IMR-90 (cell line): ENCODE results near the gene CEP170B. TPM values are rescaled to one million over a fixed set of nuclear protein-coding genes. Genes with fewer than 3 reads are reported as not detected.

Source experiments
- ATAC-seq: fragments of 200-7000 bp; cut with Tn5 transposase; 2 replicates; pipeline ENCODE4 v1.9.1; 2020; ENCODE audit warnings: low read depth, mild to moderate bottlenecking, moderate library complexity
- BruUV-seq: library from RNA; stranded (reverse); fragments of 400-500 nt; replicated peaks from 2 replicates; lab custom pipeline; 2021; lab: Mats Ljungman, UMichigan
- CTCF ChIA-PET: fragments of 300-600 bp; formaldehyde crosslinking; extraction: SDS; loops from one replicate; lab custom pipeline; 2021; ENCODE audit warnings: antibody characterized with exemption; lab: Yijun Ruan, JAX
- POLR2A ChIA-PET: fragments of 300-600 bp; sonication (Branson Sonifier 250); formaldehyde crosslinking; loops from one replicate; lab custom pipeline; 2022; ENCODE audit warnings: antibody characterized with exemption; ENCODE audit not compliant: unreplicated experiment; lab: Charles Lee
- DNase-seq: peaks from one replicate; pipeline ENCODE4 v3.0.0; 2013
- H2AFZ ChIP-seq: replicated peaks from 2 replicates; pipeline ENCODE3; 2013; ENCODE audit warnings: low read length, mild to moderate bottlenecking; ENCODE audit not compliant: poor library complexity
- H2AK5ac ChIP-seq: 2 replicates; pipeline ENCODE4 v1.6.1; 2013; ENCODE audit warnings: low read depth, low read length, inconsistent platforms
- H2AK9ac ChIP-seq: replicated peaks from 2 replicates; pipeline ENCODE3; 2013; ENCODE audit warnings: mild to moderate bottlenecking, low read depth, low read length, moderate library complexity; ENCODE audit not compliant: poor library complexity
- H2BK120ac ChIP-seq: 2 replicates; pipeline ENCODE4 v1.6.1; 2013; ENCODE audit warnings: low read depth, low read length, inconsistent platforms
- H2BK15ac ChIP-seq: 3 replicates; pipeline ENCODE4 v1.6.1; 2013; ENCODE audit warnings: low read depth, low read length, inconsistent platforms
- H2BK20ac ChIP-seq: 2 replicates; pipeline ENCODE4 v1.6.1; 2013; ENCODE audit warnings: low read depth, mild to moderate bottlenecking, inconsistent platforms, low read length, moderate library complexity
- H2BK5ac ChIP-seq: 2 replicates; pipeline ENCODE4 v1.6.1; 2013; ENCODE audit warnings: mild to moderate bottlenecking, low read depth, low read length, inconsistent platforms; ENCODE audit not compliant: poor library complexity, severe bottlenecking
- H3K14ac ChIP-seq: replicated peaks from 2 replicates; pipeline ENCODE4 v1.6.1; 2013; ENCODE audit warnings: low read depth, low read length, inconsistent platforms
- H3K18ac ChIP-seq: 2 replicates; pipeline ENCODE4 v1.6.1; 2013; ENCODE audit warnings: low read depth, low read length, control low read depth
- H3K23ac ChIP-seq: 2 replicates; pipeline ENCODE4 v1.6.1; 2013; ENCODE audit warnings: low read depth, low read length, inconsistent platforms
- H3K27ac ChIP-seq: 2 replicates; pipeline ENCODE4 v1.5.1; 2013; ENCODE audit warnings: mild to moderate bottlenecking, control low read depth, low read length; ENCODE audit not compliant: insufficient read depth
- H3K27me3 ChIP-seq: 2 replicates; pipeline ENCODE4 v1.6.1; 2013; ENCODE audit warnings: low read length; ENCODE audit not compliant: control insufficient read depth, insufficient read depth
- H3K36me3 ChIP-seq: 2 replicates; pipeline ENCODE4 v1.6.1; 2013; ENCODE audit warnings: low read length, mixed read lengths; ENCODE audit not compliant: control insufficient read depth, insufficient read depth
- H3K4ac ChIP-seq: 2 replicates; pipeline ENCODE4 v1.6.1; 2013; ENCODE audit warnings: low read depth, low read length, inconsistent platforms
- H3K4me1 ChIP-seq: 2 replicates; pipeline ENCODE4 v1.6.1; 2013; ENCODE audit warnings: low read length, mixed read lengths; ENCODE audit not compliant: control insufficient read depth, insufficient read depth
- H3K4me2 ChIP-seq: 2 replicates; pipeline ENCODE4 v1.6.1; 2013; ENCODE audit warnings: low read depth, mild to moderate bottlenecking, control low read depth, low read length, moderate library complexity
- H3K4me3 ChIP-seq: 2 replicates; pipeline ENCODE4 v1.5.1; 2013; ENCODE audit warnings: low read depth, mild to moderate bottlenecking, control low read depth, low read length, moderate library complexity; ENCODE audit not compliant: insufficient read depth
- H3K56ac ChIP-seq: 2 replicates; pipeline ENCODE4 v1.6.1; 2013; ENCODE audit warnings: low read length, inconsistent platforms; ENCODE audit not compliant: insufficient read depth; ENCODE audit errors: extremely low read depth
- H3K79me1 ChIP-seq, 2 experiments: 2 replicates each; pipeline ENCODE4 v1.6.1; 2013; ENCODE audit warnings: low read length in 2 of 2, inconsistent platforms in 1 of 2, low read depth in 1 of 2
- H3K9ac ChIP-seq: 2 replicates; pipeline ENCODE4 v1.6.1; 2013; ENCODE audit warnings: low read depth, low read length, control low read depth
- H3K9me1 ChIP-seq: 2 replicates; pipeline ENCODE4 v1.6.1; 2013; ENCODE audit warnings: low read length, inconsistent platforms; ENCODE audit not compliant: insufficient read depth
- H3K9me3 ChIP-seq: 2 replicates; pipeline ENCODE4 v1.6.1; 2013; ENCODE audit warnings: low read length; ENCODE audit not compliant: control insufficient read depth, insufficient read depth
- H4K20me1 ChIP-seq: 2 replicates; pipeline ENCODE4 v1.6.1; 2013; ENCODE audit warnings: low read length, inconsistent platforms; ENCODE audit not compliant: insufficient read depth
- H4K5ac ChIP-seq: 2 replicates; pipeline ENCODE4 v1.6.1; 2013; ENCODE audit warnings: mild to moderate bottlenecking, low read depth, low read length, control low read depth
- H4K8ac ChIP-seq, 2 experiments: 2 replicates each; pipeline ENCODE4 v1.6.1; 2013; ENCODE audit warnings: low read depth in 2 of 2, low read length in 2 of 2, control low read depth in 1 of 2, inconsistent platforms in 1 of 2
- H4K91ac ChIP-seq: 2 replicates; pipeline ENCODE4 v1.6.1; 2013; ENCODE audit warnings: low read depth, low read length, inconsistent platforms; ENCODE audit not compliant: insufficient read depth
- BHLHE40 ChIP-seq: fragments of 150-350 bp; IDR thresholded peaks from 2 replicates; pipeline ENCODE4 v1.6.1; 2016; ENCODE audit warnings: mild to moderate bottlenecking, low read depth, low read length
- CEBPB ChIP-seq: IDR thresholded peaks from 2 replicates; pipeline ENCODE4 v1.6.1; 2012; ENCODE audit warnings: low read depth, low read length, improper control_type of control experiment
- CHD1 ChIP-seq: IDR thresholded peaks from 2 replicates; pipeline ENCODE4 v1.6.1; 2012; ENCODE audit warnings: low read depth, low read length, improper control_type of control experiment
- ELK1 ChIP-seq: fragments of 150-350 bp; IDR thresholded peaks from 2 replicates; pipeline ENCODE4 v1.6.1; 2016; ENCODE audit warnings: low read depth, mild to moderate bottlenecking, low read length, moderate library complexity, borderline replicate concordance
- MAFK ChIP-seq: IDR thresholded peaks from 2 replicates; pipeline ENCODE4 v1.6.1; 2012; ENCODE audit warnings: low read depth, low read length, improper control_type of control experiment
- MAZ ChIP-seq: IDR thresholded peaks from 2 replicates; pipeline ENCODE4 v1.6.1; 2012; ENCODE audit warnings: low read depth, mild to moderate bottlenecking, low read length, improper control_type of control experiment, moderate library complexity, borderline replicate concordance
- MXI1 ChIP-seq: IDR thresholded peaks from 2 replicates; pipeline ENCODE4 v1.6.1; 2012; ENCODE audit warnings: low read depth, mild to moderate bottlenecking, low read length, moderate library complexity, borderline replicate concordance
- POLR2A ChIP-seq: IDR thresholded peaks from 2 replicates; pipeline ENCODE4 v1.6.1; 2012; ENCODE audit warnings: mild to moderate bottlenecking, low read depth, low read length
- RAD21 ChIP-seq: IDR thresholded peaks from 2 replicates; pipeline ENCODE4 v1.6.1; 2012; ENCODE audit warnings: low read length, improper control_type of control experiment
- RFX5 ChIP-seq: IDR thresholded peaks from 2 replicates; pipeline ENCODE4 v1.8.0; 2012; ENCODE audit warnings: low read depth, mild to moderate bottlenecking, low read length, moderate library complexity
- SMC3 ChIP-seq: fragments of 150-350 bp; IDR thresholded peaks from 2 replicates; pipeline ENCODE4 v1.6.1; 2016; ENCODE audit warnings: low read depth, mild to moderate bottlenecking, antibody characterized with exemption, low read length, moderate library complexity
- USF2 ChIP-seq: fragments of 150-350 bp; IDR thresholded peaks from 2 replicates; pipeline ENCODE4 v1.6.1; 2017; ENCODE audit warnings: mild to moderate bottlenecking, antibody characterized with exemption, low read length, low read depth
- WGBS, 2 experiments: methylation state at CpG; one replicate each; pipeline versions ENCODE4 v1.1.5 to v1.1.7; 2013; ENCODE audit warnings: missing lambda C conversion rate in 2 of 2; ENCODE audit not compliant: insufficient read length in 1 of 2; ENCODE audit errors: extremely low coverage in 2 of 2; 5-methylcytosine and 5-hydroxymethylcytosine counted together
- dilution Hi-C: fragments of 300-500 bp; cut with HindIII; formaldehyde crosslinking; loops from one replicate; pipeline ENCODE4 v1.14.3; 2018; ENCODE audit warnings: low sequenced_read_pairs; ENCODE audit not compliant: unreplicated experiment
- in situ Hi-C: fragments of 300-500 bp; cut with MboI; formaldehyde crosslinking; loops from 3 replicates; pipeline ENCODE4 v1.14.3; 2019; ENCODE audit warnings: low sequenced_read_pairs, inconsistent platforms, mixed read lengths
- intact Hi-C: fragments of 100-400 bp; cut with micrococcal nuclease; formaldehyde crosslinking; loops from 2 replicates; pipeline ENCODE4 v1.10.0; 2022
- polyA plus RNA-seq, 3 experiments: library from polyadenylated mRNA; depleted of rRNA; stranded (reverse); fragments of >200 nt; gene quantifications; 2 replicates each; pipeline ENCODE4 v1.2.3, GENCODE V29; 2012; ENCODE audit warnings: low replicate concordance in 1 of 3
- total RNA-seq: library from RNA; depleted of rRNA; stranded (reverse); fragments of >200 nt; gene quantifications from 2 replicates; pipeline ENCODE4 v1.2.3, GENCODE V29; 2012

The CEP170B gene
- total and polyA plus RNA-seq, 2 of the 4 experiments (the other 2 are of a cell fraction): 3.6 to 13.1 TPM

GRCh38 chr14:104895207-104895785 lies 30.2 kb downstream of the CEP170B start:
- Histone ChIP-seq H3K4ac (no peak overlapping the region), H2BK20ac (no peak overlapping the region), H3K14ac (no peak overlapping the region), H4K8ac (no peak overlapping the region), H4K5ac (no peak overlapping the region), H4K20me1 (no peaks in the 10 kb centered on the region; the same call in none of the 2 replicates), H3K27ac (no peak overlapping the region), H3K27me3 (peaks cover 5% of the 10 kb centered on the region), H3K4me2 (no peak overlapping the region), H4K91ac (no peak overlapping the region), H3K36me3 (peaks cover 10% of the 10 kb centered on the region; the same call in 1 of the 2 replicates), H3K4me1 (no peaks in the 10 kb centered on the region; the same call in 1 of the 2 replicates), H3K9me3 (no peaks in the 10 kb centered on the region), H3K9ac (no peak overlapping the region), H2AK5ac (no peak overlapping the region), H2AK9ac (no peak overlapping the region), H3K18ac (no peak overlapping the region), H2AFZ (no peak overlapping the region), H3K79me1 (no peaks in the 10 kb centered on the region), H3K4me3 (no peak overlapping the region), H2BK5ac (no peak overlapping the region), H2BK15ac (no peak overlapping the region), H3K9me1 (no peaks in the 10 kb centered on the region), H3K56ac (no peak overlapping the region), H3K23ac (no peak overlapping the region), H2BK120ac (no peak overlapping the region)
- intact Hi-C loops: no loop called here
- ATAC-seq (no peak), DNase-seq (no peak)
- WGBS, 2 experiments: 70% methylated on average over 2 of the region's 9 CpGs; no CpG with 5 or more reads in 1 of the 2 experiments
- TF ChIP-seq ELK1: no peak
- TF ChIP-seq BHLHE40: no peak
- no peak for TF ChIP-seq SMC3
- TF ChIP-seq CHD1: no peak
- TF ChIP-seq CEBPB: no peak
- no peak for TF ChIP-seq USF2
- TF ChIP-seq MXI1: no peak
- TF ChIP-seq POLR2A: no peak
- no peak for TF ChIP-seq MAZ
- no peak for TF ChIP-seq RAD21
- no peak for TF ChIP-seq RFX5
- TF ChIP-seq MAFK: no peak
- CTCF ChIA-PET: interaction anchor here (1.0 kb wide), 1 partner anchor 150 kb away, joined by 3 read pairs; no protein-coding TSS in a partner anchor
- POLR2A ChIA-PET: no interaction called here
- in situ Hi-C loops: no loop called here
- dilution Hi-C loops: no loop called here
- no TSS peak for BruUV-seq
